ENCODE measurements around the gene DNAJC4.

GRCh38 chr11:64207256-64208085, 22.9 kb upstream of the DNAJC4 start:
- TF ChIP-seq, protein P1, sequence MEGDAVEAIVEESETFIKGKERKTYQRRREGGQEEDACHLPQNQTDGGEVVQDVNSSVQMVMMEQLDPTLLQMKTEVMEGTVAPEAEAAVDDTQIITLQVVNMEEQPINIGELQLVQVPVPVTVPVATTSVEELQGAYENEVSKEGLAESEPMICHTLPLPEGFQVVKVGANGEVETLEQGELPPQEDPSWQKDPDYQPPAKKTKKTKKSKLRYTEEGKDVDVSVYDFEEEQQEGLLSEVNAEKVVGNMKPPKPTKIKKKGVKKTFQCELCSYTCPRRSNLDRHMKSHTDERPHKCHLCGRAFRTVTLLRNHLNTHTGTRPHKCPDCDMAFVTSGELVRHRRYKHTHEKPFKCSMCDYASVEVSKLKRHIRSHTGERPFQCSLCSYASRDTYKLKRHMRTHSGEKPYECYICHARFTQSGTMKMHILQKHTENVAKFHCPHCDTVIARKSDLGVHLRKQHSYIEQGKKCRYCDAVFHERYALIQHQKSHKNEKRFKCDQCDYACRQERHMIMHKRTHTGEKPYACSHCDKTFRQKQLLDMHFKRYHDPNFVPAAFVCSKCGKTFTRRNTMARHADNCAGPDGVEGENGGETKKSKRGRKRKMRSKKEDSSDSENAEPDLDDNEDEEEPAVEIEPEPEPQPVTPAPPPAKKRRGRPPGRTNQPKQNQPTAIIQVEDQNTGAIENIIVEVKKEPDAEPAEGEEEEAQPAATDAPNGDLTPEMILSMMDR (conservative IDR thresholded peaks at IDR 0.05) = no peak
- TF ChIP-seq ZFX (IDR thresholded peaks at IDR 0.05) = no peak
